HG02885 (cell line): ENCODE results near the gene CTSZ.
"Not testable (repeated sequence)": the region's sequence is repeated elsewhere in the genome, so short reads cannot be mapped to it uniquely, and the experiment has no call there.

Experiments used
- ATAC-seq: cut with Tn5 transposase; IDR thresholded peaks from one replicate; pipeline ENCODE4 v1.9.1; 2021; ENCODE audit warnings: mild to moderate bottlenecking; ENCODE audit not compliant: unreplicated experiment, poor library complexity

CTSZ gene

GRCh38 chr20:58956078-58956477 lies 51.0 kb downstream of the CTSZ start:
- no peak for ATAC-seq

- ATAC-seq = no peak
Measured at GRCh38 chr20:58953050-58953449, 54.0 kb downstream of the CTSZ start.

GRCh38 chr20:58950603-58951002 lies 56.5 kb downstream of the CTSZ start:
- ATAC-seq = no peak

GRCh38 chr20:58947797-58948388 lies 59.2 kb downstream of the CTSZ start:
- not testable (repeated sequence) for ATAC-seq

GRCh38 chr20:58945965-58946631 lies 61.0 kb downstream of the CTSZ start:
- no peak for ATAC-seq
